ENCODE results near the gene OSBPL5.

- TF ChIP-seq CTCF (conservative IDR thresholded peaks at IDR 0.05; ENCODE audit: low read depth, low read length) (no peak), EZH2 (IDR thresholded peaks at IDR 0.05; ENCODE audit: low read length, unreplicated experiment) (no peak)
These were observed 108.6 kb downstream of the OSBPL5 start for GRCh38 chr11:3056296-3057068.
